GM21717 (cell line): ENCODE measurements around the gene GPC1.

ENCODE experiments used
- ATAC-seq: cut with Tn5 transposase; IDR thresholded peaks from one replicate; pipeline ENCODE4 v1.9.1; 2021; ENCODE audit warnings: mild to moderate bottlenecking, moderate library complexity; ENCODE audit not compliant: unreplicated experiment

The GPC1 gene

GRCh38 chr2:240454106-240454901 lies 18.8 kb downstream of the GPC1 start:
- ATAC-seq: no peak

- no peak for ATAC-seq
Measured at GRCh38 chr2:240455272-240455646, 19.8 kb downstream of the GPC1 start.

GRCh38 chr2:240455647-240456446 lies 20.4 kb downstream of the GPC1 start:
- ATAC-seq: no peak

GRCh38 chr2:240456447-240457222 lies 21.2 kb downstream of the GPC1 start:
- ATAC-seq: no peak

GRCh38 chr2:240457223-240458043 lies 22.0 kb downstream of the GPC1 start:
- no peak for ATAC-seq

GRCh38 chr2:240458044-240458899 lies 22.8 kb downstream of the GPC1 start:
- no peak for ATAC-seq

GRCh38 chr2:240458900-240459391 lies 23.5 kb downstream of the GPC1 start:
- no peak for ATAC-seq

- no peak for ATAC-seq
Measured at GRCh38 chr2:240459401-240460252, 24.2 kb downstream of the GPC1 start.

- no peak for ATAC-seq
Measured at GRCh38 chr2:240460253-240460711, 24.8 kb downstream of the GPC1 start.

- no peak for ATAC-seq
Measured at GRCh38 chr2:240460781-240461431, 25.4 kb downstream of the GPC1 start.

- ATAC-seq: no peak
Measured at GRCh38 chr2:240461471-240462072, 26.1 kb downstream of the GPC1 start.

GRCh38 chr2:240462073-240462706 lies 26.7 kb downstream of the GPC1 start:
- no peak for ATAC-seq

GRCh38 chr2:240462707-240463273 lies 27.3 kb downstream of the GPC1 start:
- no peak for ATAC-seq

GRCh38 chr2:240463274-240463865 lies 27.9 kb downstream of the GPC1 start:
- no peak for ATAC-seq

GRCh38 chr2:240463866-240464481 lies 28.5 kb downstream of the GPC1 start:
- no peak for ATAC-seq
